HepG2 (cell line): ENCODE data around the gene ATG3. TPM values are rescaled to one million over a fixed set of nuclear protein-coding genes. Genes with fewer than 3 reads are reported as not detected.
A peak's percentile ranks its signal among the peaks of the same experiment; 100 is the strongest.
"Not testable (repeated sequence)": the region's sequence is repeated elsewhere in the genome, so short reads cannot be mapped to it uniquely, and the experiment has no call there.

Experiments
- ATAC-seq: fragments of 200-7000 bp; cut with Tn5 transposase; 3 replicates; pipeline ENCODE4 v1.9.1; 2020; ENCODE audit warnings: mild to moderate bottlenecking, moderate library complexity
- BruUV-seq: library from RNA; stranded (reverse); fragments of 400-500 nt; replicated peaks from 2 replicates; lab custom pipeline; 2021; lab: Mats Ljungman, UMichigan
- CTCF ChIA-PET: fragments of 300-600 bp; formaldehyde crosslinking; extraction: SDS; loops from one replicate; lab custom pipeline; 2021; ENCODE audit warnings: low total read pairs, inconsistent platforms, low intra/inter-chr PET ratio; lab: Yijun Ruan, JAX
- POLR2A ChIA-PET: fragments of 350-600 bp; sonication (Branson Sonifier 250); formaldehyde crosslinking; loops from one replicate; lab custom pipeline; 2020; ENCODE audit warnings: antibody characterized with exemption, inconsistent platforms; lab: Yijun Ruan, JAX
- DNase-seq: peaks from one replicate; pipeline ENCODE4 v3.0.0-alpha.2; 2015; ENCODE audit warnings: low spot score
- FAIRE-seq: peaks from 3 replicates; lab custom pipeline; 2011; peaks lifted over from hg19 to GRCh38; lab: Jason Lieb, UNC
- H2AFZ ChIP-seq: one replicate; pipeline ENCODE4 v1.6.1; 2011; ENCODE audit warnings: low read length, inconsistent platforms
- H3K27ac ChIP-seq: fragments of 300-600 bp; 3 replicates; pipeline ENCODE4 v1.8.0; 2011; ENCODE audit warnings: mixed run types, mild to moderate bottlenecking, mixed read lengths, low read length, inconsistent platforms; ENCODE audit not compliant: insufficient read depth; ENCODE audit errors: extremely low read length
- H3K27me3 ChIP-seq, 2 experiments: fragments of 200-600 bp in 1 of 2; 2 replicates in 1 of 2; 3 replicates in 1 of 2; pipeline versions ENCODE4 v1.6.0 to v1.8.0; 2011; ENCODE audit warnings: low read length in 2 of 2, mild to moderate bottlenecking in 2 of 2, moderate library complexity in 2 of 2, inconsistent platforms in 1 of 2; ENCODE audit not compliant: insufficient read depth in 2 of 2, control insufficient read depth in 1 of 2
- H3K36me3 ChIP-seq, 2 experiments: fragments of 200-600 bp in 1 of 2; replicated peaks in 1 of 2; 2 replicates in 1 of 2; 3 replicates in 1 of 2; pipeline versions ENCODE4 v1.5.1 to v1.8.0; 2011; ENCODE audit warnings: low read length in 2 of 2, inconsistent platforms in 1 of 2; ENCODE audit not compliant: insufficient read depth in 2 of 2, control insufficient read depth in 1 of 2
- H3K4me1 ChIP-seq: 2 replicates; pipeline ENCODE4 v1.5.1; 2012; ENCODE audit warnings: low read length, inconsistent platforms; ENCODE audit not compliant: insufficient read depth
- H3K4me2 ChIP-seq: 2 replicates; pipeline ENCODE4 v1.6.0; 2011; ENCODE audit warnings: low read depth, low read length, inconsistent platforms
- H3K4me3 ChIP-seq, 3 experiments: fragments of 200-600 bp in 1 of 3; sonication (generic), shearing (Covaris generic) in 1 of 3; replicated peaks in 1 of 3; 2 replicates each; pipeline ENCODE4 v1.5.1; 2011 to 2016; ENCODE audit warnings: low read length in 3 of 3, inconsistent platforms in 2 of 3, low read depth in 2 of 3, mild to moderate bottlenecking in 2 of 3, control low read depth in 1 of 3, mixed read lengths in 1 of 3; ENCODE audit not compliant: insufficient read depth in 1 of 3
- H3K79me2 ChIP-seq: one replicate; pipeline ENCODE4 v1.6.1; 2011; ENCODE audit warnings: low read length, inconsistent platforms; ENCODE audit not compliant: insufficient read depth
- H3K9ac ChIP-seq: 2 replicates; pipeline ENCODE4 v1.6.0; 2011; ENCODE audit warnings: mild to moderate bottlenecking, low read depth, low read length, inconsistent platforms; ENCODE audit not compliant: insufficient read depth
- H3K9me3 ChIP-seq: 2 replicates; pipeline ENCODE4 v1.5.1; 2012; ENCODE audit warnings: mild to moderate bottlenecking, low read length
- H4K20me1 ChIP-seq: 2 replicates; pipeline ENCODE4 v1.6.0; 2011; ENCODE audit warnings: inconsistent platforms, mild to moderate bottlenecking, low read length, moderate library complexity; ENCODE audit not compliant: insufficient read depth
- ASH2L ChIP-seq: fragments of 300-600, 200-600 bp; sonication (generic); IDR thresholded peaks from 2 replicates; pipeline ENCODE4 v1.7.0; 2017; ENCODE audit warnings: low read depth, mild to moderate bottlenecking, moderate library complexity, mixed read lengths, low read length; ENCODE audit not compliant: insufficient read length
- ATF2 ChIP-seq: sonication (generic); formaldehyde crosslinking; IDR thresholded peaks from 2 replicates; pipeline ENCODE4 v1.4.0; 2020; ENCODE audit warnings: missing genetic modification reagents
- BORCS8-MEF2B ChIP-seq: sonication (generic); formaldehyde crosslinking; IDR thresholded peaks from 2 replicates; pipeline ENCODE4 v1.8.0; 2022; ENCODE audit warnings: mild to moderate bottlenecking, missing genetic modification reagents
- EEA1 ChIP-seq: sonication (generic); formaldehyde crosslinking; IDR thresholded peaks from 2 replicates; pipeline ENCODE4 v1.5.1; 2020; ENCODE audit warnings: mild to moderate bottlenecking, missing genetic modification reagents, borderline replicate concordance
- HOXA9 ChIP-seq: sonication (generic); formaldehyde crosslinking; IDR thresholded peaks from 2 replicates; pipeline ENCODE4 v1.8.1; 2022; ENCODE audit warnings: missing genetic modification reagents, mild to moderate bottlenecking, moderate library complexity, borderline replicate concordance
- TP53 ChIP-seq: sonication (generic); formaldehyde crosslinking; conservative IDR thresholded peaks from 2 replicates; pipeline ENCODE4 v1.4.0; 2020; ENCODE audit warnings: missing genetic modification reagents
- ZNF34 ChIP-seq: sonication (generic); formaldehyde crosslinking; IDR thresholded peaks from 2 replicates; pipeline ENCODE4 v1.4.0; 2020; ENCODE audit warnings: mild to moderate bottlenecking, missing genetic modification reagents, borderline replicate concordance
- WGBS: methylation state at CpG from one replicate; pipeline ENCODE4 v1.1.6; 2017; ENCODE audit warnings: low lambda C conversion rate; 5-methylcytosine and 5-hydroxymethylcytosine counted together
- in situ Hi-C: cut with HindIII; loops from 2 replicates; pipeline ENCODE4 v1.10.0; 2017; ENCODE audit warnings: low pct_unique_long_range_greater_than_20kb; ENCODE audit not compliant: extremely low pct_ligation_motif_present
- intact Hi-C: fragments of 100-400 bp; cut with micrococcal nuclease; formaldehyde crosslinking; loops from one replicate; pipeline ENCODE4 v1.10.0; 2022; ENCODE audit not compliant: unreplicated experiment
- polyA plus RNA-seq, 8 experiments: library from polyadenylated mRNA; depleted of rRNA in 3 of 8; stranded (reverse) in 7 of 8; unstranded in 1 of 8; fragments of >200 nt; fragmentation: Illumina TruSeq in 4 of 8; extraction: Trizol in 4 of 8; gene quantifications; 2 replicates each; pipeline versions ENCODE4 v1.2.1 to v1.2.3, GENCODE V29; 2011 to 2016; ENCODE audit warnings: low read depth in 4 of 8, missing spikeins in 1 of 8, mixed read lengths in 1 of 8; ENCODE audit not compliant: insufficient read depth in 1 of 8
- total RNA-seq, 5 experiments: library from RNA; depleted of rRNA; stranded (reverse); fragments of >200 nt; fragmentation: Illumina TruSeq; extraction: Trizol; gene quantifications; 2 replicates each; pipeline ENCODE4 v1.2.3, GENCODE V29; 2016; ENCODE audit warnings: low read depth in 1 of 5
- TF ChIP-seq, protein P1 (sequence below): sonication (generic); formaldehyde crosslinking; IDR thresholded peaks from 2 replicates; pipeline ENCODE4 v1.8.0; 2022; ENCODE audit warnings: mild to moderate bottlenecking, missing genetic modification reagents; ENCODE audit not compliant: insufficient replicate concordance
- TF ChIP-seq, protein P2 (sequence below): sonication (generic); formaldehyde crosslinking; conservative IDR thresholded peaks from 2 replicates; pipeline ENCODE4 v1.4.0; 2020; ENCODE audit warnings: missing genetic modification reagents

Gene ATG3
- total and polyA plus RNA-seq, 2 of the 13 experiments (the other 11 are each of a cell fraction or from before 2014, with no cell fraction given) = 19.6 to 34.8 TPM

GRCh38 chr3:112564247-112564939 is 2.6 kb upstream of the ATG3 start:
- BruUV-seq, H3K4me2 ChIP-seq, FAIRE-seq: not testable (repeated sequence)

GRCh38 chr3:112561484-112561733 is 353 bp downstream of the ATG3 start:
- Histone ChIP-seq H3K27me3 (no peaks in the 10 kb centered on the region; a peak in 1 of 5 replicates), H4K20me1 (no peaks in the 10 kb centered on the region), H3K27ac (peak overlapping the region; percentile 95), H3K4me2 (peak overlapping the region; percentile 85), H3K4me1 (peaks cover 16% of the 10 kb centered on the region), H2AFZ (peak overlapping the region; percentile 30), H3K79me2 (peaks cover 37% of the 10 kb centered on the region), H3K36me3 (peaks cover 0 to 7% of the 10 kb centered on the region in 2 experiments; a peak in 1 of 5 replicates), H3K4me3 (peak overlapping the region; percentile 85 to 91 (median 85)), H3K9me3 (no peaks in the 10 kb centered on the region), H3K9ac (peak overlapping the region; percentile 88)
- DNase-seq = no peak
- no CpG with 5 or more reads among the region's 29 CpGs for WGBS
- ATAC-seq = peak; percentile 58
- ChIA-PET POLR2A (interaction anchor here (0.6 to 1.1 kb wide), 4 partner anchors 16 to 582 kb away, joined by 3 to 7 read pairs (median 4); partner anchors contain the start of gene ABHD10), CTCF (no interaction called here)
- TSS peak; percentile 59 for BruUV-seq
- intact Hi-C loops = loop anchor here (2.0 kb wide), 1 partner anchor 429 kb away; the partner anchor contains the start of gene GTPBP8
- in situ Hi-C loops = no loop called here
- FAIRE-seq = no peak
- TF ChIP-seq TP53 (CRISPR knock-in tag) = 0 out of 2 replicates have a peak, but pooled peaks have one; percentile 73
- TF ChIP-seq ATF2 (CRISPR knock-in tag) = no peak
- TF ChIP-seq ZNF34 = no peak
- TF ChIP-seq HOXA9 (CRISPR knock-in tag) = peak; percentile 90
- 0 out of 2 replicates have a peak, but pooled peaks have one; percentile 55 for TF ChIP-seq EEA1
- TF ChIP-seq, protein P1, sequence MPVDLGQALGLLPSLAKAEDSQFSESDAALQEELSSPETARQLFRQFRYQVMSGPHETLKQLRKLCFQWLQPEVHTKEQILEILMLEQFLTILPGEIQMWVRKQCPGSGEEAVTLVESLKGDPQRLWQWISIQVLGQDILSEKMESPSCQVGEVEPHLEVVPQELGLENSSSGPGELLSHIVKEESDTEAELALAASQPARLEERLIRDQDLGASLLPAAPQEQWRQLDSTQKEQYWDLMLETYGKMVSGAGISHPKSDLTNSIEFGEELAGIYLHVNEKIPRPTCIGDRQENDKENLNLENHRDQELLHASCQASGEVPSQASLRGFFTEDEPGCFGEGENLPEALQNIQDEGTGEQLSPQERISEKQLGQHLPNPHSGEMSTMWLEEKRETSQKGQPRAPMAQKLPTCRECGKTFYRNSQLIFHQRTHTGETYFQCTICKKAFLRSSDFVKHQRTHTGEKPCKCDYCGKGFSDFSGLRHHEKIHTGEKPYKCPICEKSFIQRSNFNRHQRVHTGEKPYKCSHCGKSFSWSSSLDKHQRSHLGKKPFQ (CRISPR knock-in tag) = peak; percentile 26
- TF ChIP-seq BORCS8-MEF2B (CRISPR knock-in tag) = no peak
- TF ChIP-seq ASH2L = peak; percentile 80
- TF ChIP-seq, protein P2, sequence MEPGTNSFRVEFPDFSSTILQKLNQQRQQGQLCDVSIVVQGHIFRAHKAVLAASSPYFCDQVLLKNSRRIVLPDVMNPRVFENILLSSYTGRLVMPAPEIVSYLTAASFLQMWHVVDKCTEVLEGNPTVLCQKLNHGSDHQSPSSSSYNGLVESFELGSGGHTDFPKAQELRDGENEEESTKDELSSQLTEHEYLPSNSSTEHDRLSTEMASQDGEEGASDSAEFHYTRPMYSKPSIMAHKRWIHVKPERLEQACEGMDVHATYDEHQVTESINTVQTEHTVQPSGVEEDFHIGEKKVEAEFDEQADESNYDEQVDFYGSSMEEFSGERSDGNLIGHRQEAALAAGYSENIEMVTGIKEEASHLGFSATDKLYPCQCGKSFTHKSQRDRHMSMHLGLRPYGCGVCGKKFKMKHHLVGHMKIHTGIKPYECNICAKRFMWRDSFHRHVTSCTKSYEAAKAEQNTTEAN (CRISPR knock-in tag) = 0 out of 2 replicates have a peak, but pooled peaks have one; percentile 17

More at GRCh38 chr3:112564247-112564939, 2.6 kb upstream of the ATG3 start:
- H3K36me3 ChIP-seq, in situ Hi-C loops, H3K4me3 ChIP-seq, H3K4me1 ChIP-seq, H4K20me1 ChIP-seq, H3K9me3 ChIP-seq, POLR2A ChIA-PET, H3K27ac ChIP-seq, H3K27me3 ChIP-seq, H2AFZ ChIP-seq, intact Hi-C loops, CTCF ChIA-PET, ATAC-seq, H3K9ac ChIP-seq, DNase-seq: not testable (repeated sequence)
- WGBS = 96% methylated on average over 11 of the region's 15 CpGs
- peaks cover 21% of the 10 kb centered on the region for H3K79me2 ChIP-seq
